Chondrocyte (in vitro differentiated cells): Measurements from ENCODE around the gene ACYP2. TPM values are rescaled to one million over a fixed set of nuclear protein-coding genes. Genes with fewer than 3 reads are reported as not detected.
A peak's percentile ranks its signal among the peaks of the same experiment; 100 is the strongest.

Experiments
- DNase-seq: peaks from one replicate; pipeline ENCODE4 v3.0.0; 2021; ENCODE audit warnings: mixed read lengths, low spot score
- H3K27ac Mint-ChIP-seq: one replicate; pipeline ENCODE4 v1.8.0; 2021; ENCODE audit warnings: mild to moderate bottlenecking, moderate library complexity, mixed read lengths; ENCODE audit not compliant: unreplicated experiment
- H3K27me3 Mint-ChIP-seq: 2 replicates; pipeline ENCODE4 v1.8.0; 2021; ENCODE audit warnings: low read depth, mixed read lengths
- H3K36me3 Mint-ChIP-seq: 2 replicates; pipeline ENCODE4 v1.8.0; 2021; ENCODE audit warnings: low read depth, mixed read lengths
- H3K4me1 Mint-ChIP-seq: 2 replicates; pipeline ENCODE4 v1.8.0; 2021; ENCODE audit warnings: low read depth, mild to moderate bottlenecking, mixed read lengths
- H3K4me3 Mint-ChIP-seq: one replicate; pipeline ENCODE4 v1.8.0; 2021; ENCODE audit warnings: mild to moderate bottlenecking, moderate library complexity, mixed read lengths; ENCODE audit not compliant: unreplicated experiment
- H3K9me3 Mint-ChIP-seq: 2 replicates; pipeline ENCODE4 v1.8.0; 2021; ENCODE audit warnings: low read depth, mixed read lengths
- CTCF ChIP-seq: fragments of 200-600 bp; sonication (generic); IDR thresholded peaks from 2 replicates; pipeline ENCODE4 v1.5.0; 2021; ENCODE audit warnings: antibody characterized with exemption, mild to moderate bottlenecking, moderate library complexity
- total RNA-seq: library from RNA; stranded (reverse); gene quantifications from 3 replicates; pipeline ENCODE4 v1.2.1, GENCODE V29; 2021

The ACYP2 gene
- total RNA-seq, 1 donor from 2014 or later = 6.5 TPM

- no peaks in the 10 kb centered on the region for H3K36me3 Mint-ChIP-seq
- DNase-seq = peak; percentile 97
- H3K4me1 Mint-ChIP-seq = peaks cover 18% of the 10 kb centered on the region
- H3K27me3 Mint-ChIP-seq = no peaks in the 10 kb centered on the region
- TF ChIP-seq CTCF = no peak
- H3K4me3 Mint-ChIP-seq = peak overlapping the region; percentile 93
- no peaks in the 10 kb centered on the region for H3K9me3 Mint-ChIP-seq
- peak overlapping the region; percentile 96 for H3K27ac Mint-ChIP-seq
These were observed 214.9 kb downstream of the ACYP2 start for GRCh38 chr2:54330162-54330925.

GRCh38 chr2:54330926-54331835, 215.8 kb downstream of the ACYP2 start:
- Mint-ChIP-seq H3K9me3 (no peaks in the 10 kb centered on the region), H3K4me3 (peak overlapping the region; percentile 93), H3K27me3 (no peaks in the 10 kb centered on the region), H3K4me1 (peaks cover 18% of the 10 kb centered on the region), H3K36me3 (no peaks in the 10 kb centered on the region), H3K27ac (peak overlapping the region; percentile 96)
- no peak for DNase-seq
- no peak for TF ChIP-seq CTCF

GRCh38 chr2:54332386-54332785, 217.0 kb downstream of the ACYP2 start:
- H3K27ac Mint-ChIP-seq = no peak overlapping the region
- H3K27me3 Mint-ChIP-seq = no peaks in the 10 kb centered on the region
- H3K4me3 Mint-ChIP-seq = no peak overlapping the region
- no peak for DNase-seq
- H3K4me1 Mint-ChIP-seq = peaks cover 18% of the 10 kb centered on the region
- H3K36me3 Mint-ChIP-seq = no peaks in the 10 kb centered on the region
- no peak for TF ChIP-seq CTCF
- no peaks in the 10 kb centered on the region for H3K9me3 Mint-ChIP-seq

GRCh38 chr2:54336136-54336976, 220.9 kb downstream of the ACYP2 start:
- no peak overlapping the region for H3K27ac Mint-ChIP-seq
- H3K4me3 Mint-ChIP-seq = no peak overlapping the region
- H3K4me1 Mint-ChIP-seq = peaks cover 1% of the 10 kb centered on the region
- no peak for DNase-seq
- H3K36me3 Mint-ChIP-seq = no peaks in the 10 kb centered on the region
- H3K9me3 Mint-ChIP-seq = no peaks in the 10 kb centered on the region
- no peaks in the 10 kb centered on the region for H3K27me3 Mint-ChIP-seq
- no peak for TF ChIP-seq CTCF

- Mint-ChIP-seq H3K27me3 (no peaks in the 10 kb centered on the region), H3K36me3 (no peaks in the 10 kb centered on the region), H3K4me1 (no peaks in the 10 kb centered on the region), H3K27ac (no peak overlapping the region), H3K4me3 (no peak overlapping the region), H3K9me3 (no peaks in the 10 kb centered on the region)
- no peak for TF ChIP-seq CTCF
- DNase-seq = no peak
These were observed 221.5 kb downstream of the ACYP2 start for GRCh38 chr2:54336977-54337255.
